Neural progenitor cell (in vitro differentiated cells): ENCODE measurements around the gene MEG3. TPM values are rescaled to one million over a fixed set of nuclear protein-coding genes. Genes with fewer than 3 reads are reported as not detected.

Source experiments
- DNase-seq: peaks from one replicate; pipeline ENCODE4 v3.0.0-alpha.2; 2016; ENCODE audit warnings: low spot score
- H2AFZ ChIP-seq: fragments of 200-600 bp; sonication (generic); replicated peaks from 2 replicates; pipeline ENCODE4 v1.6.1; 2016; ENCODE audit warnings: antibody characterized with exemption
- H3F3A ChIP-seq: fragments of 200-600 bp; sonication (generic); 2 replicates; pipeline ENCODE4 v1.6.1; 2016; ENCODE audit warnings: antibody characterized with exemption, low read depth
- H3K27ac ChIP-seq: fragments of 200-600 bp; sonication (generic); 2 replicates; pipeline ENCODE4 v1.5.1; 2016; ENCODE audit warnings: mild to moderate bottlenecking
- H3K27me3 ChIP-seq: fragments of 200-600 bp; sonication (generic); 2 replicates; pipeline ENCODE4 v1.6.1; 2016; ENCODE audit warnings: mild to moderate bottlenecking, moderate library complexity
- H3K36me3 ChIP-seq: fragments of 200-600 bp; sonication (generic); 2 replicates; pipeline ENCODE4 v1.5.1; 2016
- H3K4me1 ChIP-seq: fragments of 200-600 bp; sonication (generic); 2 replicates; pipeline ENCODE4 v1.6.1; 2016; ENCODE audit warnings: mixed run types
- H3K4me2 ChIP-seq: fragments of 200-600 bp; sonication (generic); 2 replicates; pipeline ENCODE4 v1.6.1; 2016
- H3K4me3 ChIP-seq: fragments of 200-600 bp; sonication (generic); 2 replicates; pipeline ENCODE4 v1.5.1; 2016
- H3K79me2 ChIP-seq: fragments of 200-600 bp; sonication (generic); 2 replicates; pipeline ENCODE4 v1.6.1; 2016; ENCODE audit warnings: low read depth
- H3K9ac ChIP-seq: fragments of 200-600 bp; sonication (generic); 2 replicates; pipeline ENCODE4 v1.6.1; 2016
- H3K9me3 ChIP-seq: fragments of 200-600 bp; sonication (generic); 2 replicates; pipeline ENCODE4 v1.5.1; 2016; ENCODE audit warnings: low read depth
- H4K20me1 ChIP-seq: fragments of 200-600 bp; sonication (generic); 2 replicates; pipeline ENCODE4 v1.6.1; 2016; ENCODE audit warnings: low read depth
- H3K27ac Mint-ChIP-seq: 3 replicates; pipeline ENCODE4 v1.8.0; 2021; ENCODE audit warnings: mixed read lengths
- H3K27me3 Mint-ChIP-seq: 2 replicates; pipeline ENCODE4 v1.8.0; 2022; ENCODE audit warnings: low read depth, mild to moderate bottlenecking, inconsistent platforms, moderate library complexity, mixed read lengths; ENCODE audit not compliant: insufficient read depth
- H3K36me3 Mint-ChIP-seq: 3 replicates; pipeline ENCODE4 v1.8.0; 2021; ENCODE audit warnings: mixed read lengths
- H3K4me1 Mint-ChIP-seq: 3 replicates; pipeline ENCODE4 v1.8.0; 2021; ENCODE audit warnings: mixed read lengths
- H3K4me3 Mint-ChIP-seq: 3 replicates; pipeline ENCODE4 v1.8.0; 2021; ENCODE audit warnings: mild to moderate bottlenecking, moderate library complexity, mixed read lengths
- H3K9me3 Mint-ChIP-seq: 3 replicates; pipeline ENCODE4 v1.8.0; 2020; ENCODE audit warnings: mixed read lengths
- CTCF ChIP-seq: fragments of 200-600 bp; sonication (generic); IDR thresholded peaks from 2 replicates; pipeline ENCODE4 v1.5.1; 2017; ENCODE audit warnings: antibody characterized with exemption, mild to moderate bottlenecking
- EZH2 ChIP-seq: fragments of 200-600 bp; sonication (generic); IDR thresholded peaks from 2 replicates; pipeline ENCODE4 v1.6.1; 2017; ENCODE audit warnings: antibody characterized with exemption, mild to moderate bottlenecking, moderate library complexity
- EZH2phosphoT487 ChIP-seq: fragments of 200-600 bp; sonication (generic); IDR thresholded peaks from 2 replicates; pipeline ENCODE4 v1.6.1; 2017; ENCODE audit warnings: antibody characterized with exemption
- total RNA-seq: library from RNA; depleted of rRNA; stranded (reverse); fragments of >200 nt; gene quantifications from 2 replicates; pipeline ENCODE4 v1.2.3, GENCODE V29; 2015; ENCODE audit warnings: low replicate concordance

Gene MEG3
- total RNA-seq, 1 donor from 2014 or later: 10.6 TPM

- H3K27ac Mint-ChIP-seq: no peak overlapping the region
- Histone ChIP-seq H3K27ac (no peak overlapping the region), H3K4me1 (peaks cover 2% of the 10 kb centered on the region), H3K36me3 (no peaks in the 10 kb centered on the region), H3K4me2 (no peak overlapping the region), H3K9ac (no peak overlapping the region), H3K4me3 (no peak overlapping the region), H3K27me3 (no peaks in the 10 kb centered on the region), H3F3A (no peaks in the 10 kb centered on the region), H3K9me3 (no peaks in the 10 kb centered on the region), H2AFZ (no peak overlapping the region), H4K20me1 (no peaks in the 10 kb centered on the region), H3K79me2 (no peaks in the 10 kb centered on the region)
- no peak for DNase-seq
- no peak for TF ChIP-seq EZH2
- no peak overlapping the region for H3K4me3 Mint-ChIP-seq
- no peaks in the 10 kb centered on the region for H3K36me3 Mint-ChIP-seq
- H3K9me3 Mint-ChIP-seq: peaks cover 9% of the 10 kb centered on the region
- peaks cover 6% of the 10 kb centered on the region for H3K27me3 Mint-ChIP-seq
- peaks cover 13% of the 10 kb centered on the region for H3K4me1 Mint-ChIP-seq
Measured at GRCh38 chr14:100861188-100861936, 35.4 kb downstream of the MEG3 start.

GRCh38 chr14:100861937-100862247, 36.0 kb downstream of the MEG3 start:
- Histone ChIP-seq H3K9me3 (no peaks in the 10 kb centered on the region), H3K4me2 (no peak overlapping the region), H3K27me3 (no peaks in the 10 kb centered on the region), H3F3A (no peaks in the 10 kb centered on the region), H3K9ac (no peak overlapping the region), H3K36me3 (no peaks in the 10 kb centered on the region), H3K79me2 (no peaks in the 10 kb centered on the region), H3K4me3 (no peak overlapping the region), H2AFZ (no peak overlapping the region), H3K27ac (no peak overlapping the region), H4K20me1 (no peaks in the 10 kb centered on the region), H3K4me1 (no peaks in the 10 kb centered on the region)
- Mint-ChIP-seq H3K4me1 (peaks cover 10% of the 10 kb centered on the region), H3K27me3 (peaks cover 4% of the 10 kb centered on the region), H3K27ac (no peak overlapping the region), H3K4me3 (no peak overlapping the region), H3K9me3 (peaks cover 9% of the 10 kb centered on the region), H3K36me3 (no peaks in the 10 kb centered on the region)
- TF ChIP-seq EZH2phosphoT487 (no peak), EZH2 (no peak), CTCF (no peak)
- no peak for DNase-seq

GRCh38 chr14:100862277-100862676, 36.4 kb downstream of the MEG3 start:
- Histone ChIP-seq H3K4me3 (no peak overlapping the region), H2AFZ (no peak overlapping the region), H3K9ac (no peak overlapping the region), H3K27ac (no peak overlapping the region), H3K36me3 (no peaks in the 10 kb centered on the region), H3K79me2 (no peaks in the 10 kb centered on the region), H3K4me1 (no peaks in the 10 kb centered on the region), H3K4me2 (no peak overlapping the region), H4K20me1 (no peaks in the 10 kb centered on the region), H3K9me3 (no peaks in the 10 kb centered on the region), H3F3A (no peaks in the 10 kb centered on the region), H3K27me3 (no peaks in the 10 kb centered on the region)
- Mint-ChIP-seq H3K36me3 (no peaks in the 10 kb centered on the region), H3K9me3 (peaks cover 9% of the 10 kb centered on the region), H3K4me1 (peaks cover 6% of the 10 kb centered on the region), H3K27me3 (peaks cover 4% of the 10 kb centered on the region), H3K4me3 (no peak overlapping the region), H3K27ac (no peak overlapping the region)
- TF ChIP-seq EZH2: no peak
- TF ChIP-seq EZH2phosphoT487: no peak
- TF ChIP-seq CTCF: no peak
- DNase-seq: no peak

- H3K4me3 ChIP-seq: no peak overlapping the region
- no peaks in the 10 kb centered on the region for H3K79me2 ChIP-seq
- no peaks in the 10 kb centered on the region for H3K36me3 Mint-ChIP-seq
- peaks cover 4% of the 10 kb centered on the region for H3K27me3 Mint-ChIP-seq
- H3K4me1 Mint-ChIP-seq: peaks cover 2% of the 10 kb centered on the region
- H3F3A ChIP-seq: no peaks in the 10 kb centered on the region
- H3K4me1 ChIP-seq: no peaks in the 10 kb centered on the region
- no peaks in the 10 kb centered on the region for H3K27me3 ChIP-seq
- H3K9ac ChIP-seq: no peak overlapping the region
- no peak overlapping the region for H2AFZ ChIP-seq
- no peaks in the 10 kb centered on the region for H3K9me3 ChIP-seq
- TF ChIP-seq CTCF: no peak
- no peak for TF ChIP-seq EZH2
- TF ChIP-seq EZH2phosphoT487: no peak
- no peaks in the 10 kb centered on the region for H3K36me3 ChIP-seq
- peaks cover 9% of the 10 kb centered on the region for H3K9me3 Mint-ChIP-seq
- H3K27ac ChIP-seq: no peak overlapping the region
- no peaks in the 10 kb centered on the region for H4K20me1 ChIP-seq
- no peak overlapping the region for H3K27ac Mint-ChIP-seq
- H3K4me2 ChIP-seq: no peak overlapping the region
- no peak overlapping the region for H3K4me3 Mint-ChIP-seq
- DNase-seq: no peak
Measured at GRCh38 chr14:100862793-100863192, 36.9 kb downstream of the MEG3 start.
